ENCODE results near the gene TEX22. TPM values are rescaled to one million over a fixed set of nuclear protein-coding genes. Genes with fewer than 3 reads are reported as not detected.
A peak's percentile ranks its signal among the peaks of the same experiment; 100 is the strongest.

The TEX22 gene
- total and polyA plus RNA-seq, 5 donors, result 0.05 to 1.9 (median 0.61) TPM

DNA sequence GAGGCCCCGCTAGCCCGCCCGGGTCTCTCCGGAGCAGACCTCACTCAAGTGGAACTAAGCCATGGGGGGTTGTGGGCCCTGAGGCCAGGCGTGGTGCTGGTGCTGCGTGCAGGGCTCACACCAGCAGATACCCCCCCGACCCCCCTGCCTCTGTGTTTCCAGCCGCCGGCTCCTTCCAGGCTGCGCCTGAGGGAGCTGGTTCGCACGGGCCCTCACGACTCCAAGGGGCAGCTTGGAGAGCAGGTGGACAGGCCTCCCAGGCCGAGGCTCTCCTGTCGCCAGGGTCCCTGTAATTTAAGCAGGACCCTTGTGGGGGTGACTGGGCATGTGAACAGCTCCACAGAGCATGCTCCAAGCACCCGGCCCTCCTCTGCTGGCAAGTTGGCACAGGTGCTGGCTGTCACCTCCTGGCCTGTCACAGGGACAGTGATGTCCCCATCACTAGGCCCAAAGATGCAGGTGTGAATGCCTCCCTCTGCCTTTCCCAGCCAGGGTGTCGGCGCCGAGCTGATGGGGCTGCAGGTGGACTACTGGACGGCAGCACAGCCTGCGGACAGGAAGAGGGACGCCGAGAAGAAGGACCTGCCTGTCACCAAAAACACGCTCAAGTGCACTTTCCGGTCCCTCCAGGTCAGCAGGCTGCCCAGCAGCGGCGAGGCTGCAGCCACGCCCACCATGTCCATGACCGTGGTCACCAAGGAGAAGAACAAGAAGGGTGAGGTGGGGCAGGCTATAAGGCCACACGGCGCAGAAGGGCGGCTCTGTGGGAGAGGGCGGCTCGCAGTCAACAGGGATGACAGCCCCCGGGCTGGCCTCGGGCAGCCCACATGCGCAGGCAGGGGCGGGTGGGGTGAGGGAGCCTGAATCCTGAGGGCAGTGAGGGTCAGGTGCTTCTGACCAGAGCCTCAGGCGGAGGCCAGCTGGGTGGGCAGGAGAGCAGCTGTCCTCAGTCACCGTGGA is 5.9 kb upstream of the TEX22 start:
- 94% methylated on average over 40 of the region's 40 CpGs for WGBS
- no peaks in the 10 kb centered on the region for H3K27me3 ChIP-seq (ENCODE audit: control insufficient read depth, insufficient read depth)
- no peaks in the 10 kb centered on the region for H3K4me1 ChIP-seq (ENCODE audit: control insufficient read depth, insufficient read depth, low read length)
- ATAC-seq (no peak), DNase-seq (peak; percentile 11 to 48 (median 42))
- H3K4me3 ChIP-seq (ENCODE audit: low read length), result no peak overlapping the region
- intact Hi-C loops (cut with DNase I), result no loop called here
- H3K27ac ChIP-seq (ENCODE audit: low read length), result no peak overlapping the region
- no peaks in the 10 kb centered on the region for H3K9me3 ChIP-seq (ENCODE audit: control insufficient read depth, low read length)

DNA sequence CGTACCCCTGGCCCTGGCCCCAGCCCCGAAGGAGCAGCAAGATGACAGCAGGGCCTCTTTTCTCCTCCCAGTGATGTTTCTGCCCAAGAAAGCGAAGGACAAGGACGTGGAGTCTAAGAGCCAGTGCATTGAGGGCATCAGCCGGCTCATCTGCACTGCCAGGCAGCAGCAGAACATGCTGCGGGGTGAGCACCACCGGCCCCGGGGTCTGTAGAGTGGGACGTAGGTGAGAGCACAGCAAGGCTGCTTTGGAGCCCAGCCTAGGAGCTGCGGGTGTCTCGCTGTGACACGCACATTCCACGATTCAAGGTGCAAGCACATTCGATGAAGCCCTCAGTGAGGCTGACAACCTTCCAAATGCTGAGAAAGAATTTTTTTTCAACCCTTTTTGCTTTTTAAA is 5.2 kb upstream of the TEX22 start:
- DNase-seq (peak in 2 of 3 donors; percentile 37 to 48), ATAC-seq (no peak)
- intact Hi-C loops (cut with DNase I), result no loop called here
- Histone ChIP-seq H3K4me1 (ENCODE audit: control insufficient read depth, insufficient read depth, low read length) (peaks cover 2% of the 10 kb centered on the region), H3K27me3 (ENCODE audit: control insufficient read depth, insufficient read depth) (no peaks in the 10 kb centered on the region), H3K27ac (ENCODE audit: low read length) (no peak overlapping the region), H3K9me3 (ENCODE audit: control insufficient read depth, low read length) (no peaks in the 10 kb centered on the region), H3K4me3 (ENCODE audit: low read length) (no peak overlapping the region)
- 94% methylated on average over 14 of the region's 14 CpGs for WGBS

DNA sequence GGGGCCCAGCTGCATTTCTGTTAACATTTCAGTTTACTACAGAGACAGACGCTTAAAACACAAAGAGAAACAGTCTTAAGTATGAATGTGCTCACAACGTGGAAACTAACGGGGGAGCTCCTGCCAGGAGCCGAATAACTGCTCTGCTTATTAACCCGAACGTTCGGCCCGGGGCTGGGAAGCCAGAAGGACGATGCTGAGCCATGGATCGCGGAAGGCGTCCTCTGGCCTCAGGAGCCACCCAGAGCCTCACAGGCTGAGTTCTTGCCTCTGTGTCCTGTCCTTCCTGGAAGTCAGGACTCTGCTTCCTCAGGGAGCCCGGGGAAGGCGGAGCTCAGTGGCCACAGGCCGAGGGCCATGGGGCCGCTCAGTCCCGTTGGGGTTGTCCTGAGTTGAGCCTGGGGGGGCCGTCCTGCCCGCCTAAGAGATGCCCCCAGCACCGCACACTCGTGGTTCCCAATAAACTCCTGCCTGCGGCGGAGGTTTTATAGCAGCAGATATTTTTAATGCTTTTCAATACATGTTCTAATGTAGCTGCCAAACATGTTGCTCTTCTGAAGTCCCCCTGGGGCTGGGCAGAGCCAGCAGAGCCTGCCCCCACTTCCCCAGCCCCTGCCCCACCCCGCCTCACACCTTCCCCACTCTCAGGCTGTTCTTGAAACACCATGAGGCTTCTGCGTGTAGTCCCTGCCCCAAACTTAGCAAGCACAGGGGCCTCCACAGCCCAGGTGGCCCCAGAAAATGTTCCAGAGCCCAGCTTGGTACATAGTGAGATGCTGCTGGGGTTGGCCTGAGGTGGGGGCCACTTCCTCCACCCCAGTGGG is 3.4 kb upstream of the TEX22 start:
- peaks cover 5% of the 10 kb centered on the region for H3K4me1 ChIP-seq (ENCODE audit: control insufficient read depth, insufficient read depth, low read length)
- intact Hi-C loops (cut with DNase I), result no loop called here
- no peak for ATAC-seq

DNA sequence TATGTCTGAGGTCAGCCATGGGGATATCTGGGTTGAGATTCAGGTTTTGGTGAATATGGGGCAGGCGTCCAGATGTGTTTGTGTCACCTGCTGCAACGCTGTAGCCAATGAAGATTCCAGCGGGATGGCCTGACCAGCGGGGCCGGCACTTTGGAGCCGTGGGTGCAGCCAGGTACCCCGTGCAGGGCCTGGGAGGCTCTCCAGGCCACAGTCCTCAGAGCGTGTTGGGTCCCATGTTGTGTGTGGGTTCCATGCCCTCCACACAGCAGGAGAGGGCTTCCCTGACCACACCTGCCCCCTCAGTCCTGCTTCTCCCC is 2.8 kb upstream of the TEX22 start:
- Histone ChIP-seq H3K27ac (ENCODE audit: low read length) (no peak overlapping the region), H3K4me1 (ENCODE audit: control insufficient read depth, insufficient read depth, low read length) (peaks cover 5% of the 10 kb centered on the region), H3K9me3 (ENCODE audit: control insufficient read depth, low read length) (no peaks in the 10 kb centered on the region), H3K27me3 (ENCODE audit: control insufficient read depth, insufficient read depth) (no peaks in the 10 kb centered on the region), H3K4me3 (ENCODE audit: low read length) (no peak overlapping the region)
- intact Hi-C loops (cut with DNase I), result no loop called here
- WGBS, result 96% methylated on average over 8 of the region's 8 CpGs
- DNase-seq, result peak in 1 of 3 donors; percentile 33
- ATAC-seq, result no peak

More for the DNA sequence above, 3.4 kb upstream of the TEX22 start:
- H3K27ac ChIP-seq (ENCODE audit: low read length), result no peak overlapping the region
- no peaks in the 10 kb centered on the region for H3K27me3 ChIP-seq (ENCODE audit: control insufficient read depth, insufficient read depth)
- DNase-seq, result peak in 2 of 3 donors; percentile 45 to 55
- no peaks in the 10 kb centered on the region for H3K9me3 ChIP-seq (ENCODE audit: control insufficient read depth, low read length)
- H3K4me3 ChIP-seq (ENCODE audit: low read length), result no peak overlapping the region
- WGBS, result 84% methylated on average over 25 of the region's 25 CpGs

DNA sequence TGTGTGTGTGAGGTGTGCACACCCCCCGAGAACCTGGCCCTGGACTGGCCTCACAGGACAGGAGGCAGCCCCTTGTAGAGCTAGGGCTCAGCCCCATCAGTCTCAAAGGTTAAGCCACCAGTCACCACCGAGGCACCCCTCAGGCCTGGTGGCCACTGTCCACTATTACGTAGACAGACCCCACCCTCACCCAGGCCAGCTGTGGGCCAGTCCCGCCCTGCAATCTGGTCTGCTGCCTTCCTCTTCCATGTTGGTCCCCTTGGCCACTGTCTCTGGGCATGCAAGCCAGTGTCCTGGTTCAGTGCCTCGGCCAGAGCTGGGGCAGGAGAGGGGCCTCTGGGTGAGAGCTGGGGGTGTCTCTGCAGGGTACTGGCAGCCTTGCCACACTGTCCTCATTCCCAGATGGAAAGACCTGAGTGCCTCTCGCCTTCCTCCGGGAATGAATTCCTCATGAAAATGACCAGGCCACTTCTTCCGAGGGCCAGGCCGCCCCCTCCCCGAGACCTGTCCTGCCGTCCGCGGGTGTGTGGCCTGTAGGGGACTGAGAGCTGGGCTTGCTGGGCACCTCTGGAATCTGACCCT is 897 bp upstream of the TEX22 start:
- Histone ChIP-seq H3K9me3 (ENCODE audit: control insufficient read depth, low read length) (no peaks in the 10 kb centered on the region), H3K27me3 (ENCODE audit: control insufficient read depth, insufficient read depth) (no peaks in the 10 kb centered on the region), H3K4me3 (ENCODE audit: low read length) (peak overlapping the region; percentile 84), H3K4me1 (ENCODE audit: control insufficient read depth, insufficient read depth, low read length) (peaks cover 5% of the 10 kb centered on the region), H3K27ac (ENCODE audit: low read length) (peak overlapping the region; percentile 28)
- intact Hi-C loops (cut with DNase I), result no loop called here
- peak in 1 of 2 donors; percentile 1 for ATAC-seq
- peak; percentile 23 to 64 (median 63) for DNase-seq
- 79% methylated on average over 13 of the region's 13 CpGs for WGBS

DNA sequence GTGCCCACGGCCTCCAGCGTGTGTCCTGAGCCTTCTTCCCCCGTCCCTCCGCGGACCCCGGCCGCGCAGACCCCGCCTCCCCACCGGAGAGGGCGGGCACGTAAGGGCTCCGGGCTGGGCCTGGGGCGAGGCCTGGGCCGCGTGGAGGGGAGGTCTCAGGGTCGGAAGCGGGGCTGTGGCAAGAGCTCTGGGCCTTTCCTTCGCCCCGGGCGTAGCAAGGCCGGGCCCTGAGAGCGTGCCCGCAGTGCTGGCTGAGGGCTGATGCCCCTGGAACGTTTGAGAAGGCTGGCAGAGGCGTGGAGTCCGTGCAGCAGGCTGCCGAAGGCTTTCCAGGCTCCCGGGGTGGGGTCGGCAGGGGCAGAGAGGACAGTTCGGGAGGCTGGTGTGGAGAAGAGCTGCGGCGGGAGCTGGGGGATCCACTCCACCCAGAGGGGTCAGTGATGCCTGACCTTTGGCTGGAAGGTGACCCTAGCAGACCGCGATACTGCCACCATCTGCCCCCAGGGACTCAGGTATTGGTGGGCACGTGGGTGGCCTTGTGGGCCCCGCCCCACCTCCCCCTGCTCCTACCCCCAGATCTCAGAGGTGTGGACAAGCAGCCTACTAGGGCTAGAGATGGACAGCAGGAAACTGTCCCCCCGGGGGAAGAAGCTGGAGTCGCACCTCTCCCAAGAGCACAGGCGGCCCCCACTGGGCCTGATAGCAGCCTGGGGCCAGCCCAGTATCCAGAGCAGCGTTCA is 558 bp downstream of the TEX22 start:
- peak overlapping the region; percentile 84 for H3K4me3 ChIP-seq (ENCODE audit: low read length)
- H3K9me3 ChIP-seq (ENCODE audit: control insufficient read depth, low read length), result no peaks in the 10 kb centered on the region
- no peaks in the 10 kb centered on the region for H3K27me3 ChIP-seq (ENCODE audit: control insufficient read depth, insufficient read depth)
- intact Hi-C loops (cut with DNase I), result no loop called here
- 27% methylated on average over 41 of the region's 41 CpGs for WGBS
- DNase-seq (peak in 1 of 3 donors; percentile 22), ATAC-seq (peak; percentile 44 to 68)
- H3K27ac ChIP-seq (ENCODE audit: low read length), result peak overlapping the region; percentile 65
- peaks cover 5% of the 10 kb centered on the region for H3K4me1 ChIP-seq (ENCODE audit: control insufficient read depth, insufficient read depth, low read length)

DNA sequence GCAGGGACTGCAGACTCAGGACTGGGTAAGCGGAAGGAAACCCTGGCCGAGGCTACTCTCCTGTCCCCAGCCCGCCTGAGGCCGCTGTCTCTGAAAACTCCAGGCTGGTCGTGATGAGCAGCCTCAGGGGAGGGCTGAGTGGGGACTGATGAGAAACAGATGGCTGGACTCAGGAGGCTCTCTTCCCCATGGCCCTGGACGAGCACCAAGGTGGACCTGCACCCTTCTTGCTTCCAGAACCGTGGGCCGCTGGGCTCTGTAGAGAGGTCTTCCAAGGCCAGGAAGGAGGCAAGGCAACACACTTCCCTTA is 1.1 kb downstream of the TEX22 start:
- ATAC-seq, result no peak
- Histone ChIP-seq H3K27ac (ENCODE audit: low read length) (no peak overlapping the region), H3K27me3 (ENCODE audit: control insufficient read depth, insufficient read depth) (no peaks in the 10 kb centered on the region), H3K9me3 (ENCODE audit: control insufficient read depth, low read length) (no peaks in the 10 kb centered on the region), H3K4me1 (ENCODE audit: control insufficient read depth, insufficient read depth, low read length) (peaks cover 5% of the 10 kb centered on the region), H3K4me3 (ENCODE audit: low read length) (peak overlapping the region; percentile 84)
- 78% methylated on average over 8 of the region's 8 CpGs for WGBS
- intact Hi-C loops (cut with DNase I), result no loop called here
- DNase-seq, result peak in 2 of 3 donors; percentile 45 to 54

DNA sequence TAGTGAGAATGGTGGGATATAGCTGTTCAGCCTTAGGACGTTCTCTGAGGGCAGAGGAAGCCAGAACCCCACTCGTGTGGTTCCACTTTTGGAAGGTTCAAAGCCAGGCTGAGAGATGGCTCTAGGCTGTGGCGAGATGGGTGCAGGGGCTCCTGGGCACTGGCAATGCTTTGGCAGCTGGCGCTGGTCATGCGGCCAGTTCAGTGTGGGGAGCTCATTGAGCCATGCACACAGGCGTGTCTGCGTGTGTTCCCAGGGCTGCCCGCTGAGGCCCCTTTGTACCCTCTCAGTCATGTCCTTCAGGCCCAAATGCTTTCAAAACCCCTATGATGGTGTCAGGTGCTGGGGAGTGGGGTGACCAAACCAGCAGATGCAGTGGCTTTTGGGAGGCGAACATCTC is 1.7 kb downstream of the TEX22 start:
- Histone ChIP-seq H3K4me3 (ENCODE audit: low read length) (no peak overlapping the region), H3K27me3 (ENCODE audit: control insufficient read depth, insufficient read depth) (no peaks in the 10 kb centered on the region), H3K9me3 (ENCODE audit: control insufficient read depth, low read length) (no peaks in the 10 kb centered on the region), H3K4me1 (ENCODE audit: control insufficient read depth, insufficient read depth, low read length) (peaks cover 5% of the 10 kb centered on the region), H3K27ac (ENCODE audit: low read length) (no peak overlapping the region)
- WGBS, result 92% methylated on average over 9 of the region's 9 CpGs
- ATAC-seq (no peak), DNase-seq (peak in 2 of 3 donors; percentile 53 to 57)
- intact Hi-C loops (cut with DNase I), result no loop called here

DNA sequence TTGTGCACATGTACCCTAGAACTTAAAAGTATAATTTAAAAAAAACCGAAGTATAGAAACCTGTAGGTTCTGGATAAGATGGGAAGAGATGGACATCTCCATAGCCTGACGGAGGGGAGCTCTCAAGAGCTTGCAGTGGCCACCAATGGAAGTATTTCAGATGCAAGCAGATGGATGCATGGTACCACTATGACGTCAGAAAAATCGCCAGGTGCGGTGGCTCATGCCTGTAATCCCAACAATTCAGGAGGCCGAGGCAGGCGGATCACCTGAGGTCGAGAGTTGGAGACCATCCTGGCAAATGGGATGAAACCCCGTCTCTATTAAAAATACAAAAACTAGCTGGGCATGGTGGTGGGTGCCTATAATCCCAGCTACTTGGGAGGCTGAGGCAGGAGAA is 3.4 kb downstream of the TEX22 start:
- Histone ChIP-seq H3K4me1 (ENCODE audit: control insufficient read depth, insufficient read depth, low read length) (peaks cover 5% of the 10 kb centered on the region), H3K27me3 (ENCODE audit: control insufficient read depth, insufficient read depth) (no peaks in the 10 kb centered on the region), H3K27ac (ENCODE audit: low read length) (no peak overlapping the region), H3K4me3 (ENCODE audit: low read length) (no peak overlapping the region), H3K9me3 (ENCODE audit: control insufficient read depth, low read length) (no peaks in the 10 kb centered on the region)
- 97% methylated on average over 9 of the region's 9 CpGs for WGBS
- intact Hi-C loops (cut with DNase I), result no loop called here
- ATAC-seq (no peak), DNase-seq (peak in 2 of 3 donors; percentile 37 to 51)

DNA sequence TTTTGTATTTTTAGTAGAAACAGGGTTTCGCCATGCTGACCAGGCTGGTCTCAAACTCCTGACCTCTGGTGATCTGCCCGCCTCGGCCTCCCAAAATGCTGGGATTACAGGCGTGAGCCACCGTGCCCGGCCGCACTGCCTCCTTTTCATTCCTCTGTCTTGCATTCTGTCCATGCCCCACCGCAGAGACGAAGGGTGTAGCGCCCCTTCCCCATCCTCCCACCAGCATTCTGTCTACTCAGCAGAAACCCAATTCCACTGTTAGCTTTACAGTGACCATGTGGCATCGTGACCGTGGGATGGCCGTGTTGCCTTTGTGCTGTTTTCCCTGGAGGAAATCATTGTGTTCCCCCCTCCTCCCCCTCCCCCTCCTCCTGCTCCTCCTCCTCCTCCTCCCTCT is 10.3 kb downstream of the TEX22 start:
- ATAC-seq, result no peak
- Histone ChIP-seq H3K9me3 (ENCODE audit: control insufficient read depth, low read length) (no peaks in the 10 kb centered on the region), H3K27me3 (ENCODE audit: control insufficient read depth, insufficient read depth) (no peaks in the 10 kb centered on the region), H3K27ac (ENCODE audit: low read length) (no peak overlapping the region), H3K4me1 (ENCODE audit: control insufficient read depth, insufficient read depth, low read length) (no peaks in the 10 kb centered on the region), H3K4me3 (ENCODE audit: low read length) (no peak overlapping the region)
- intact Hi-C loops (cut with DNase I), result no loop called here
- DNase-seq, result no peak
- WGBS, result 84% methylated on average over 13 of the region's 13 CpGs

Measured in right cardiac atrium (tissue), 5 donors.